K562 (cell line): ENCODE measurements around the gene BRF1. TPM values are rescaled to one million over a fixed set of nuclear protein-coding genes. Genes with fewer than 3 reads are reported as not detected.

Experiments used
- POLR2AphosphoS5 ChIP-seq: IDR thresholded peaks from 2 replicates; pipeline ENCODE4 v1.6.1; 2011; ENCODE audit warnings: mild to moderate bottlenecking, low read depth, low read length, moderate library complexity; ENCODE audit not compliant: control insufficient read depth, insufficient read depth
- U2AF2 ChIP-seq: fragments of 200-400 bp; formaldehyde crosslinking; optimal IDR thresholded peaks from 2 replicates; pipeline ENCODE3; 2017; ENCODE audit warnings: low read depth, mild to moderate bottlenecking, low read length
- ZNF354B ChIP-seq: fragments of 250-450 bp; sonication (Bioruptor Pico); IDR thresholded peaks from 2 replicates; pipeline ENCODE4 v1.4.0; 2020
- ZNF551 ChIP-seq: fragments of 250-450 bp; sonication (Bioruptor Pico); IDR thresholded peaks from 2 replicates; pipeline ENCODE4 v1.5.0; 2021; ENCODE audit warnings: mild to moderate bottlenecking, moderate library complexity
- polyA plus RNA-seq, 8 experiments: library from polyadenylated mRNA; depleted of rRNA in 4 of 8; stranded (reverse) in 5 of 8; unstranded in 3 of 8; fragments of >200 nt; fragmentation: Nextera tagmentation in 2 of 8; fragmentation: Illumina TruSeq in 1 of 8; extraction: Ambion mirVana in 2 of 8; extraction: Trizol in 1 of 8; gene quantifications; 2 replicates each; pipeline versions ENCODE4 v1.2.1 to v1.2.3, GENCODE V29; 2011 to 2014; ENCODE audit warnings: inconsistent platforms in 1 of 8, missing spikeins in 1 of 8
- total RNA-seq, 7 experiments: library from RNA; depleted of rRNA in 6 of 7; stranded (reverse); fragments of >200 nt in 6 of 7; fragmentation: Illumina TruSeq in 2 of 7; extraction: Trizol in 2 of 7; gene quantifications; 2 replicates each; pipeline versions ENCODE4 v1.2.1 to v1.2.3, GENCODE V29; 2011 to 2021; ENCODE audit warnings: low replicate concordance in 1 of 7
- TF ChIP-seq, protein P1 (sequence below), 2 experiments: IDR thresholded peaks in 1 of 2; conservative IDR thresholded peaks in 1 of 2; 2 replicates each; pipeline ENCODE4 v1.6.1; 2016; ENCODE audit warnings: low read depth in 2 of 2, mild to moderate bottlenecking in 1 of 2, missing compliant biosample characterization in 1 of 2, missing genetic modification characterization in 1 of 2, moderate library complexity in 1 of 2
- TF ChIP-seq, protein P2 (sequence below): IDR thresholded peaks from 2 replicates; pipeline ENCODE4 v1.6.1; 2014; ENCODE audit warnings: antibody characterized with exemption

Gene BRF1
- total and polyA plus RNA-seq, 9 of the 15 experiments (the other 6 are each of a cell fraction or from before 2014, with no cell fraction given), result 0.14 to 24.6 (median 8.2) TPM

DNA sequence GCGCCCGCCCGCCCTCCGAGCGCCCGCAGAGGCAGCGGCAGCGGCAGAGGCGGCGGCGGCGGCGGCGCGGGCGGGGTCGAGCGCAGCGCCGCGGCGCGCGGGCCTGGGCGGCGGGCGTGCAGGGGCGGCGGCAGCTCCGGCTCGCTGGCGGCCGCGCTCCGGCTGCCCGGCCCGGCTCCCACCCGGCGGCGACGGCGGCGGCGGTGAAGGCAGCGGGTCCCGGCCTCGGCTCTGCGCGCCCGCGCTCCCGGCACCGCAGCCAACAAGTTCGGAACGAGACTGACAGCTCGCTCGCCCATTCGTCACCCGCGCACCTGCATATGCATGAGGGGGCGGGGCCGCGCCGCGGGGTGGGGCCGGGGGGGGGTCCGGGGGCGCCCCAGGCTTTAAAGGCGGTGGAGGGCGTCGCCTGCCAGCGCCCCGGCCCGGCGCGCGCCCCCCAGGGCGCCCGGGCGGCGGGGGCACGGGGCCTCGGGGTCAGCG lies 132.3 kb downstream of the BRF1 start, which contains the start of gene JAG2 (continued):
- TF ChIP-seq, protein P1, sequence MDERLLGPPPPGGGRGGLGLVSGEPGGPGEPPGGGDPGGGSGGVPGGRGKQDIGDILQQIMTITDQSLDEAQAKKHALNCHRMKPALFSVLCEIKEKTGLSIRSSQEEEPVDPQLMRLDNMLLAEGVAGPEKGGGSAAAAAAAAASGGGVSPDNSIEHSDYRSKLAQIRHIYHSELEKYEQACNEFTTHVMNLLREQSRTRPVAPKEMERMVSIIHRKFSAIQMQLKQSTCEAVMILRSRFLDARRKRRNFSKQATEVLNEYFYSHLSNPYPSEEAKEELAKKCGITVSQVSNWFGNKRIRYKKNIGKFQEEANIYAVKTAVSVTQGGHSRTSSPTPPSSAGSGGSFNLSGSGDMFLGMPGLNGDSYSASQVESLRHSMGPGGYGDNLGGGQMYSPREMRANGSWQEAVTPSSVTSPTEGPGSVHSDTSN (CRISPR knock-in tag; IDR thresholded peaks at IDR 0.05; ENCODE audit: low read depth), result peak; percentile 55
- TF ChIP-seq, protein P1 (tag; conservative IDR thresholded peaks at IDR 0.05; ENCODE audit: low read depth), result no peak
- TF ChIP-seq, protein P2, sequence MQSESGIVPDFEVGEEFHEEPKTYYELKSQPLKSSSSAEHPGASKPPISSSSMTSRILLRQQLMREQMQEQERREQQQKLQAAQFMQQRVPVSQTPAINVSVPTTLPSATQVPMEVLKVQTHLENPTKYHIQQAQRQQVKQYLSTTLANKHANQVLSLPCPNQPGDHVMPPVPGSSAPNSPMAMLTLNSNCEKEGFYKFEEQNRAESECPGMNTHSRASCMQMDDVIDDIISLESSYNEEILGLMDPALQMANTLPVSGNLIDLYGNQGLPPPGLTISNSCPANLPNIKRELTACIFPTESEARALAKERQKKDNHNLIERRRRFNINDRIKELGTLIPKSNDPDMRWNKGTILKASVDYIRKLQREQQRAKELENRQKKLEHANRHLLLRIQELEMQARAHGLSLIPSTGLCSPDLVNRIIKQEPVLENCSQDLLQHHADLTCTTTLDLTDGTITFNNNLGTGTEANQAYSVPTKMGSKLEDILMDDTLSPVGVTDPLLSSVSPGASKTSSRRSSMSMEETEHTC, result no peak
- TF ChIP-seq U2AF2 (no peak), POLR2AphosphoS5 (no peak), ZNF354B (no peak), ZNF551 (CRISPR knock-in tag) (no peak)
